ENCODE measurements around the gene ZNF146.
A peak's percentile ranks its signal among the peaks of the same experiment; 100 is the strongest.
"Not testable (repeated sequence)": the region's sequence is repeated elsewhere in the genome, so short reads cannot be mapped to it uniquely, and the experiment has no call there.

ZNF146 gene

DNA sequence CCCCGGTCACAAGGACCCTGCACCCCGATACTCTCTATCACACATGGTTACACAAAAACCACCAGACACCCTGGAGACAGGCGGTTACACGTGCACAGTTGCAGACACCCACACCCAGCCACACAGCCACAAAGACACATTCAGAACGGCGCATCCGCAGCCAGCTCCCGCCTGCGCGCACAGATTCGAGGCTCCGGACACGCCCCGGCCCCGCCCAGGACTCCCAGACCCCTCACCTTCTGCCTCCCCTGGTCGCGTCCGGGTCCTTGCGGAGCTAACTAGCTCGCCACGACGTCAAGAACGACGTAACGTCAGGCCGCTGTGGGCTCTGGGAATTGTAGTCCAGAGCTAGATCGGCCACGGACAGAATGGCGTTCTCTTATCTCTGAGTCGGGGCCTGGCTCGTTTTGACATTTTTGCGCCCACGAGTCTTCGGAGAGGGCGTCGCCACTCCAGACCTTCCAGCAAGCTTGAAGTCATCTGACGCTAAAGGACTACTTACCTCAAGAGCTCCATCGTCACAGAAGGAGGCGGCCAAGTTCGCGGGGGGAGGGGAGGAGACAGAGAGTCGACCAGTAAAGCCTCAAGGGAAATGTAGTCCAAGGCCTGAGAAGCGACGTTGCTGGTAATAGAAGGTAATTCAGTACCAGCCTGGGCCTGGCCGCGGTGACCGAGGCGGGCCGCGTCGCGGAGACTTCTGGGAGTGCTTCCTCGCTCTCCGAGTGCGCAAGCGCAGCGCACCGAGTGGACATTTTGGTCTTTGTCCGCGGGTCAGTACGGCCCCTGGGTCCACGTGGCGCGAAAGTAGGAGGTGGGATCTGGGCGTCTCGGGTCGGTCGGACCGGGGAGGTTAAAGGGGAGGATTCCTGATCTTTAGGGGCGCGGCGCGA, at the start of gene ZNF146, which contains the start of gene ZNF565:
Gene ZNF146 (plus strand): TSS at position 721 of the 890 bp plus-strand sequence. CDS start 21,335 bp downstream, outside the sequence.
Gene ZNF565 (minus strand): TSS at position 280 of the 890 bp plus-strand sequence. CDS start 12,680 bp downstream, outside the sequence.
- peak; percentile 93 for DNase-seq

DNA sequence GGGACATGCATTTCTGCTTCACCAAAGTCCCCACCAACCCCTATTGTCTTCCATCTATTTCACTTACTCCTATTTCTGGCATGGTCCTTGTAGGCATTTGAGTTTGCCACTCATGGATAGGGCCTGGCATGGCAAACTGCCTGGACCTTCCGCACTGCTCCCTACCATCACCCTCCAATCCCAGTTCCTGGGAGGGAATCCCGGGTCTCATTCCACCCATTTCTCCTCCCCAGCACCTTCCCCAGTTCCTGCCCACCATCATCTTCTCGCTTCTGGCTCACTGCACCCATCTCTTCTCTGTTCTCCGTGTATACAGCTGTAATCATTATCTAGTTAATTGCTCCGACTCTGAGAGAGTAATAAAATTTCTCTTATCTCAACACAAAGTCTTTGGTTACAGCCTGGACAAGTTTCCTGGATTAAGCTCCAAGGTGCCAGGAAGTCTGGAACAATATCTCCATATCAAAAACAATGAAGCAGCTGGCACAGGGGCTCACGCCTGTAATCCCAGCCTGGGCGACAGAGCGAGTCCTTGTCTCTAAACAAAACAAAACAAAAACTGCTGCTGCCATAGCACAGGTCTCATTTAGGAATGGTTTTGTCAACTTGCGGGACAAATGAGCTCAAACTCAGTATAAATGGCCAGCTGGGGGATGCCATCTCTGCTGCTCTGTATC, 45.7 kb upstream of the ZNF146 start:
- DNase-seq, result no peak

DNA sequence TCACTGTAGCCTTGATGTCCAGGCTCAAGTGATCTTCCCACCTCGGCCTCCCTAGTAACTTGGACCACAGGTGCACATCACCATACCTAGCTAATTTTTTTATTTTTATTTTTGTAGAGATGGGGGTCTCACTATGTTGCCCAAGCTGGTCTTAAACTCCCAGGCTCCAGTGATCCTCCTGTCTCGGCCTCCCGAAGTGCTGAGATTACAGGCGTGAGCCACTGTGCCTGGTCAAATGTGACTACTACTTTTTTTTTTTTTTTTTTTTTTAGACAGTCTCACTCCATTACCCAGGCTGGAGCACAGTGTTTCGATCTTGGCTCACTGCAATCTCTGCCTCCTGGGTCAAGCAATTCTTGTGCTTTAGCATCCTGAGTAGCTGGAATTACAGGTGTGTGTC, 42.1 kb upstream of the ZNF146 start:
- no peak for DNase-seq

DNA sequence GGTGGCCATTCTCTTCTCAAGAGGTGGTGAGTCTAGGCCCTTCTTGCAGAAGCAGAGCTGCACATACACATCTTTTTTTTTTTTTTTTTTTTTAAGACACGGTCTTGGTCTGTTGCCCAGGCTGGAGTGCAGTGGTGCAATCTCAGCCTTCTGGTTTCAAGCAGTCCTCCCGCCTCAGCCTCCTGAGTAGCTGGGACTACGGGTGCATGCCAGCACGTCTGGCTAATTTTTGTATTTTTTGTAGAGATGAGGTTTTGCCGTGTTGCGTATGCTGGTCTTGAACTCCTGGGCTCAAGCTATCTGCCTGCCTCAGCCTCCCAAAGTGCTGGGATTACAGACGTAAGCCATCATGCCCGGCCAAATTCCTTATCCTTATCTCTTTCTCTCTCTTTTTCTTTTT, 41.1 kb upstream of the ZNF146 start:
- DNase-seq, result not testable (repeated sequence)

DNA sequence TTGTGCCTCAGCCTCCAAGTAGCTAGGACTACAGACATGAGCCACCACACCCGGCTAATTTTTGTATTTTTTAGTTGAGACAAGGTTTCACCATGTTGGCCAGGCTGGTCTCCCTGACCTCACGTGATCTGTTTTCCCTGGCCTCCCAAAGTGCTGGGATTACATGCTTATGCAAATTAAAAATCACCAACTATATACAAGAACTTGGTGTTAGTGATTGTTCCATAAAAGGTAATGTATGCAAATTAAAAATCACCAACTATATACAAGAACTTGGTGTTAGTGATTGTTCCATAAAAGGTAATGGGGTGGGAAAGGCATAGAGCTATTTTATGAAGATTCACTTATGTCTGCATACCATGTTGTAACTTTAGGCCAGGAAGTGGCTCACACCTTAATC, 35.8 kb upstream of the ZNF146 start:
- DNase-seq, result not testable (repeated sequence)

DNA sequence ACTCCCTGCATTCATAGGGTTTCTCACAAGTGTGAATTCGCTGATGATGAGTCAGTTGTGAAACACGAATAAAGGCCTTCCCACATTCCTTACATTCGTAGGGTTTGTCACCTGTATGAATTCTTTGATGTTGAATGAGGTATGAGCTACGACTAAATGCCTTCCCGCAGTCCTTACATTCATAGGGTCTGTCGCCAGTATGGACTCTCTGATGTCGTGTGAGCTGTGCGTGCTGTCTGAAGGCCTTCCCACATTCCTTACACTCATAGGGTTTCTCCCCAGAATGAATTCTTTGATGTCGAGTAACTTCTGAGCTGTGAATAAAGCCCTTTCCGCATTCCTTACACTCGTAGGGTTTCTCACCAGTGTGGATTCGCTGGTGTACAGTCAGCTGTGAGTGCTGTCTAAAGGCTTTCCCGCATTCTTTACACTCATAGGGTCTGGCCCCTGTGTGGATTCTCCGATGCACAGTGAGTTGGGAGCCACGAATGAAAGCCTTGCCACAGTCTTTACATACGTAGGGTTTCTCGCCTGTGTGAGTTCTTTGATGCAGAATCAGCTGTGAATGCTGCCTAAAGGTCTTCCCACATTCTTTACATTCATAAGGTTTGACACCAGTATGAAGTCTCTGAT, 32.2 kb upstream of the ZNF146 start:
- DNase-seq, result no peak

DNA sequence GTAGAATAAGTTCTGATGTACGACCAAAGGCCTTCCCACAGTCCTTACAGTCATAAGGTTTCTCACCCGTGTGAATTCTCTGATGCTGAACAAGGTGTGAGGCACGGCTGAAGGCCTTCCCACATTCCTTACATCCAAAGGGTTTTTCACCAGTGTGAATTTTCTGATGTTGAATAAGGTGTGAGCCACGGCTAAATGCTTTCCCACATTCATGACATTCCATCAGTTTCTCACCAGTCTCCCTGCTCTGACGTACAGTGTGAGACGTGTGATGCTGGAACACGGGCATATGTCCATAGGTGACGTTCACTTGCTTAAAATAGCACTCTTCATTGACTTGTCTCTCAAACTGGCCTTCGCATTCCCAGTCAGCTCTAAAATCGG, 31.7 kb upstream of the ZNF146 start:
- no peak for DNase-seq

DNA sequence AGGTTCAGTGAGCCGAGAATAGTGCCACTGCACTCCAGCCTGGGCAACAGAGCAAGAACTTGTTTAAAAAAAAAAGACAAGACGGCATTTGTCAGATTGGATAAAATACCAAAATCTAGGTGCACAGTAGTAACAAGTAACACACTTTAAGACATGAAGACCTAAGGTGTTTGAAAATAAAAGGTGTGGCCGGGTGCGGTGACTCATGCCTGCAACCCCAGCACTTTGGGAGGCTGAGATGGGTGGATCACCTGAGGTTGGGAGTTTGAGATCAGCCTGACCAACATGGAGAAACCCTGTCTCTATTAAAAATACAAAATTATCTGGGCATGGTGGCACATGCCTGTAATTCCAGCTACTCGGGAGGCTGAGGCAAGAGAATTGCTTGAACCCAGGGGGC, 28.2 kb upstream of the ZNF146 start:
- DNase-seq, result not testable (repeated sequence)

DNA sequence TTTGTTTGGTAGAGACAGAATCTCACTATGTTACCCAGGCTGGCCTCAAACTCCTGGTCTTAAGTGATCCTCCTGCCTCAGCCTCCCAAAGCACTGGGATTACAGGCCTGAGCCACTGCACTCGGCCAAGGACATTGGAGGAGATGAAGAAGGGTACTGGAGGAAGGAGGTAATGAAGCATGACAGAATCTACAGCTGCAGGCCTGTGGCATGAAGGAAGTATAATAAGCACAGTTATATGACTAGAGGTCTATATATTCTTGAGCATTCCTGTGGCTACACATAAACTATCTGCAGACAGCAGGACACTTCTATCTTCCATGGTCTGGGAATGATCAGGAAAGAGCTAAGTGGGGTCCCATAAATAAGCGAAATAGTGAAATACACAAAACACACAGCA, 18.7 kb upstream of the ZNF146 start:
- no peak for DNase-seq

DNA sequence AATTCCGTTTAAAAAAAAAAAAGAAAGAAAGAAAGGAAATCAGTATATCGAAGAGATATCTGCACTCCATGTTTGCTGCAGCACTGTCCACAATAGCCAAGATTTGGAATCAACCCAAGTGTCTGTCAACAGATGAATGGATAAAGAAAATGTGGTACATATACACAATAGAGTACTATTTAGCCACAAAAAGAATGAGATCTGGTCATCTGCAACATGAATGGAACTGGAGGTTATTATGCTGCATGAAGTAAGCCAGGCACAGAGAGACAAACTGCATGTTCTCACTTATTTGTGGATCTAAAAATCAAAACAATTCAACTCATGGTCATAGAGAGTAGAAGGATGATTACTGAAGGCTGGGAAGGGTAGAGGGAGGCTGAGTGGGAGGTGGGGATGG, 16.8 kb upstream of the ZNF146 start:
- no peak for DNase-seq

DNA sequence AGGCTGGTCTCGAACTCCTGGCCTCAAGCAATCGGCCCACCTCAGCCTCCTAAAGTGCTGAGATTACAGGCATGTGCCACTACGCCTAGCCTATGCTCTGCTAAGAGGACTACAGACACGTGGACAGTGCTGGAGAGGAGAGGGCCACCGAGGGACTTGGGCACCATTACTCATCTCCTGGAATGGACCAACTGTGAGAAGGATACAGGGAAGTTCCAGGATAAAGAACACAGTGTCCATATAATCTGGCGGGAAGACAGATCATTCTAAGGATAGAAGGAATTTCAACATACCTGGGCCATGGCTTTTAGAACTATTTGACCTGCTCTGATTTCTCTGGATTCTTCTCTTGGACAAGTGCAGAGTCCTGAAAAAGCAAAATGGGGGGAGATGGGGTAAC, 13.2 kb upstream of the ZNF146 start:
- no peak for DNase-seq

DNA sequence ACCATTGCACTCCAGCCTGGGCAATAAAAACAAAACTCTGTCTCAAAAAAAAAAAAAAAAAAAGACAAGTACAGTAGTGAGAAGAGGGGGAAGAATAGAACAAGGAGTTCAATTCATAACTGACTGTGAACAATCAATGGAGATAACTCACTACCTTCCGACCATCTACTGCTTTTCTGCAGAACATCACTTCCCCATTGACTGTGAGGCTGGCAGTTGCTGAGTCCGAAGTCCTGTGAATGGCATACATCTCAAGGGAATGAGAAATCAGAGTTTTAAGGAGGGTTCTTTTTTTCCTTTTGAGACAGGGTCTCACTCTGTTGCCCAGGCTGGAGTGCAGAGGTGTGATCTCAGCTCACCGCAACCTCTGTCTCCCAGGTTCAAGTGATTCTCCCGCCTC, 11.6 kb upstream of the ZNF146 start:
- no peak for DNase-seq

DNA sequence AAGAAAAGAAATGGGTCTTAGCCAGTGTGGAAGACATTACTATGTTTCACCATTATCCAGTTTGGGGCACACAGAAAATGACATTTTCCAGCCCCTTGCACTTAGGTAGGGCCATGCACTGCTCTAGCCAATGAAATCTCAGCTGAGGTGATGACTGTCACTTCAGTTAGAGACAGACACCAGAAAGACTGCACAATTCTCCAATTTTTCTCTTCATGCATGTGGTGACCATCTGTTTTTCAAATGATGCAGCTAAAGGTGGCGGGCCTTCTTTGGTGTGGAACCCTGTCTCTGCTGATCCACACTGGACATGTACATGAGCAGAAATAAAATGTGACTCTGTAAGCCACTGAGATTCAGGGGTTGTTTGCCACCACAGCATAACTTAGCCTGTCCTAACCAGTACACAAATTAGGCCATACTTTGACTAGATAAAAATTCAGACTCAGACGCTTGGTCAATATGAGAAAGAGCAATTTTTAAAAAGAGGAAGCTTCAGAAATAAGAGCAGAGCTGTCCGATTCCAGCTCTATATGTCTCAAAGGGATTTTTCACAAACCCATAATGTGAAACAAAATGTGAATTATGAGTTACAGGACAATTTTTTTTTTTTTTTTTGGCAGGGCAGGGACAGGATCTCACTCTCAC, 7.2 kb upstream of the ZNF146 start:
- DNase-seq, result no peak

DNA sequence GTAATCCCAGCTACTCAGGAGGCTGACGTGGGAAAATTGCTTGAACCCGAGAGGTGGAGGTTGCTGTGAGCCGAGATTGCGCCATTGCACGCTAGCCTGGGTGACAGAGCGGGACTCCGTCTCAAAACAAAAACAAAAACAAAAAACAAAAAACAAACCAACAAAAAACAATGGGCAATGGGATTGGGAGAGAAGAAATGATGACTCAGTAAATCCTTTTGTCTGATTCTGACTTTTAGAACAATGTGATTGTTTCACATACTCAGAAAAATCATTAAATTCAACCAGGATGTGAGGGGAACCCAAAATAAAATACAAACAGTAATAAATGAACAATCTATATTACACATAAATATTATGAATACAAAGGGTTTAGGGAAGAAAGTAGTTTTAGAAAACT, 5.5 kb upstream of the ZNF146 start:
- DNase-seq, result no peak

DNA sequence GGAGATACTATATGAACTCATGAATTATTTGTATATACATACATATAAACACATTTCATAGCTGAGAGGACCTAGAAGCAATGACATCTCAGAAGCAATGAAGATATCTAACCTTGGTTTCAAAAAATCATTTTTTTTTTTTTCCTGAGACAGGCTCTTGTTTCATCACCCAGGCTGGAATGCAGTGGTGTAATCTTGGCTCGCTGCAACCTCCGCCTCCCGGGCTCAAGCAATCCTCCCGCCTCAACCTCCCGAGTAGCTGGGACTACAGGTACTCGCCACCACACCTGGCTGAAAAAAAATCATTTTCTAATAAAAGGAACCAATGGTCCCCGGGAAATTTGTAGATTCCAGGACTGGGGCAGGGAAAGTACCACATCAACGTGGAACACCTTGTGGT, 4.4 kb upstream of the ZNF146 start:
- no peak for DNase-seq

DNA sequence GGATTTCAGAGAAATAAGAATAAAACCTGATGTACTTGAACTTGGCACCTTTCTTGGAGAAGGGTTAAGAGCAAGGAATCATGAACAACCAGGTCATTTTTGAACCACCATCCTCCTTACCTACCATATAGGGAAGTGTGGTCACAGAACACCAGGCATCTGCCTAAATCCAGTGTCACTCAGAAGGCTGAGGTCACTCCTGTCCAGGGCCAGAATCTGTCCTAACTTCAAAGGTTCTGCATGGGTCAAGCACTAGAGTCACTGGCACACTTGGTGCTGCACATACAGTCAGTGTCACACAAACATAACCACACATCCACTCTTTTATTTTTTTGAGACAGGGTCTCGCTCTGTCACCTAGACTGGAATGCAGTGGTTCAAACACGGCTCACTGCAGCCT, 2.0 kb upstream of the ZNF146 start:
- DNase-seq, result no peak

DNA sequence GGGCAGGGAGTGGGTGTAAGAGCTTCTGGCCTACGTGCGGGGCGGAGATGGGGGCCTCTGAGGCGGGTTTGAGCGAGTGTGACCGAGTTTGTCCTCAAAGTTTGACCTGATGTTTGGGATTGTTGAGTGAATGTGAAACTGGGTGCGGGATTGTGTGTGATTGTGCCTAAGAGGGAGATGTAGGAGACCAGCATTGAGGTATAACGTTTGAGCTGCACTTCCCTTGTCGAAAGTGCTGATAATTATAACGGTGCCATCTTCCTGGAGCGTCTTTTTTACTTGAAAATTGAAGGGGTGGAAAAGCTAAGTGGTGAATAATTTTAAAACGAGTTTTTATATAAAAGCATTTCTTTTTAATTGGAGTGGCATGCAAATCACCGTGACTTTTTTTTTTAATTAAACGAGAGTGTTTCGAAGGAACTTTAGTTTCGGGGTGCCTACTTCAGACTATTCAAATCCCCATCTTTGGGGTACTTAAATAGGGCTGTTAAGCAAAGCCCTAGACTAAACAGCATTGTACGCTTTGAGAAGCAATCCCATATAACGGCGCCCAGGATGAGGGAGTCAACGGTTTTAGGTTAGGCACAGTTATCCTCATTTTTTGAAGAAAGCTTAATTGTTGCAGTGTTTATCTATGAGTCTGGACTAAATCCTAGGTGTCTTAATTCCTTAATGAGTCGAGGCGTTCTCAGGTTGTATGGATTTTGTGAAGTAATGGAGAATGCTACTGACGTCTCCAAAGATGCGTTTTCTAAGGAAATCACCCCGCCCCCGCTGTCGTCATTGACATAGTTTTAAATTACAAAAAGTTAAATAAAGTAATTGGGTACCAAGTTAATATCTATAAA, 594 bp downstream of the ZNF146 start:
- DNase-seq, result no peak

DNA sequence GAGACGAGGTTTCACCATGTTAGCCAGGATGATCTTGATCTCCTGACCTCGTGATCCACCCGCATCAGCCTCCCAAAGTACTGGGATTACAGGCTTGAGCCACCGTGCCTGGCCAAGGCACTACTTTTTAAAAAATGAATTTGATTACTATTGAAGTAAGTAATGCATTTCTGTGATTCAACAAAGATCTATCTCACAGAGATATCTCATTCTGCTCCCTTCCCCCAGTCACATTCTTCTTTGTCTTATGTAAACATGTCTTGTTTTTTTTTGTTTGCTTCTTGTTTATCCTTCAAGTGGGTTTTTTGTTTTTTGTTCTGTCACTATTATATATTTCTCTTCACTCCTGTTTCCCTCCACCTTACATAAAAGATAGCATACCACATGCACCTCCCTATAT, 6.6 kb downstream of the ZNF146 start:
- DNase-seq, result no peak

DNA sequence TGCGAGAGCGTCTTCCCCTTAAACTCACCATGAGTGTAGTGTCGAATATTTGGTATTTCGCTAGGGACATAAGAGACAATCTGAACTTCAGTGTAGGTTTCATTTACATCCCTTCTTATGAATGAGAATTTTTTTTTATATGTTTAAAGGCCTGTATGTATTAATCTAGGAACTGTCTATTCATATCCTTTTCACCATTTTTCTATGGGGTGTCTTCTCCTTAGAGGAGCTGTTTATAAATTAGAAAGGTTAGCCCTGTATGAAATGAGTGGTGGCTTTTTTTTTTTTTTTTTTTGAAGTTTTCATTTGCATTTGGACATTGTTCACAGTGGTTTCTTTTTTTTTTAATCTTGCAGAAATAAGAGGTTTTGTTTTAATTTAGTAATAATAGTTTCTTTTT, 7.6 kb downstream of the ZNF146 start:
- no peak for DNase-seq

DNA sequence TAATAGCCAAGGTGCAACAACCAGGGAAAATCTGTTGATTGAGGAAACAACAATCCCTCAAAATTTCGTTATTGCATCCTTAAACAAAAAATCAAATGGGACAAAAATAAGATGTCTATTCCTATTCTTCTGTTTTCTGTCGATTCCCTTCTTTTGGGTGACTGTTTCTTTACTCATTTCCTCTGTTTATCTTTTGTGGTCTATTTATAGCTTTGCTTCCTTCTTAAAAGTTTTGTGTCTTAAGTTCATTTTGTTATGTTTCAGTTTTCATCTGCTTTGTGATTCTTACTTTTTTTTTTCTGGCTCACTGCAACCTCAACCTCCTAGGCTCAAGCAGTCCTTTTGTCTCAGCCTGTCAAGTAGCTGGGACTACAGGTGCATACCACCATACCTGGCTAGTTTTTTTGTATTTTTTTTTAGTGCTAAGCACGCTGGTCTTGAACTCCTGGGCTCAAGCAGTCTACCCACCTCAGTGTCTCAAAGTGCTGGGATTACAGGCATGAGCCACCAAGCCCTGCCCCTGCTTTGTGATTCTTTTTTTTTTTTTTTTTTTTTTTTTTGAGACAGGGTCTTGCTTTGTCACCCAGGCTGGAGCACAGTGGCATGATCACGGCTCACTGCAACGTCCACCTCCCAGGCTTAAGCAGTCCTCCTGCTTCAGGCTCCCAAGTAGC, 10.4 kb downstream of the ZNF146 start:
- no peak for DNase-seq

DNA sequence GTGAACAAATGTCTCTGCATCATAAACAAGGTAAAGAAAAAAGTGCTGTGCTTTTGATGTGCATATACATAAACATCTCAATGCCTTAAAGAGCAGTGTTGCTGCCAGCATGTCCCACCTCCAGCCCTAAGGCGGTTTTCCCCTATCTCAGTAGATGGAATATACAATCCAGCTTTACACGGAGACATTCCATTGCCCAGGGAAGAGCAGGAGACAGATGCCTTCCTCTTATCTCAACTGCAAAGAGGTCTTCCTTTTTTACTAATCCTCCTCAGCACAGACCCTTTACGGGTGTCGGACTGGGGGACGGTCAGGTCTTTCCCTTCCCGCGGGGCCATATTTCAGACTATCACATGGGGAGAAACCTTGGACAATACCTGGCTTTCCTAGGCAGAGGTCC, 18.7 kb downstream of the ZNF146 start:
- not testable (repeated sequence) for DNase-seq
